GM10248 (cell line): ENCODE results near the gene RTL10.

ENCODE experiments used
- CTCF ChIA-PET: fragments of 300-600 bp; sonication (Branson Sonifier 250); formaldehyde crosslinking; extraction: SDS; loops from one replicate; lab custom pipeline; 2021; ENCODE audit warnings: antibody characterized with exemption; lab: Yijun Ruan, JAX
- POLR2A ChIA-PET: fragments of 350-650 bp; sonication (Branson Sonifier 250); formaldehyde crosslinking; extraction: SDS; loops from one replicate; lab custom pipeline; 2020; ENCODE audit warnings: antibody characterized with exemption; lab: Yijun Ruan, JAX
- DNase-seq: peaks from one replicate; pipeline ENCODE4 v3.0.0; 2012; ENCODE audit errors: extremely low spot score
- CTCF ChIP-seq: IDR thresholded peaks from 2 replicates; pipeline ENCODE4 v1.5.1; 2012; ENCODE audit warnings: mild to moderate bottlenecking, low read depth; ENCODE audit errors: extremely low read depth, missing control alignments, control extremely low read depth

RTL10 gene

GRCh38 chr22:19873138-19873959 is 18.7 kb upstream of the RTL10 start:
- POLR2A ChIA-PET = no interaction called here
- TF ChIP-seq CTCF = no peak
- CTCF ChIA-PET = no interaction called here
- no peak for DNase-seq

DNA sequence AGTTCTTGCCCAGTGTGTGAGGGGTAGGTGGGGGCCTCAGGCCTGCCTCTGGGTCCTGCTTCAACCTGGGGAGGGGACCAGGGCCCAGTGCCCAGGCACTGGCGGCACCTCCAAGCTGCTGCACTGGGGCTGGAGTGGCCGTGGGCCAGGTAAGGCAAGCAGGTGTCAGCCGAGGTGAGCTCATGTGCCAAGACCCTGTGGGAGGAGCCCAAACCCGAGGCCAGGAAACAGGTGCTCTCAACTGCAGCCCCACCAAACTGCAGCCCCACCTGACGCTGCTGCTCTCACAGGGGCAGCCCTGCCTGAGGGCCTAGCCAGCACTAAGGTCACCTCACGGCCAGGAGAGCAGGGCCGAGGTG is 18.1 kb upstream of the RTL10 start:
- ChIA-PET POLR2A (no interaction called here), CTCF (no interaction called here)
- TF ChIP-seq CTCF = no peak
- no peak for DNase-seq

DNA sequence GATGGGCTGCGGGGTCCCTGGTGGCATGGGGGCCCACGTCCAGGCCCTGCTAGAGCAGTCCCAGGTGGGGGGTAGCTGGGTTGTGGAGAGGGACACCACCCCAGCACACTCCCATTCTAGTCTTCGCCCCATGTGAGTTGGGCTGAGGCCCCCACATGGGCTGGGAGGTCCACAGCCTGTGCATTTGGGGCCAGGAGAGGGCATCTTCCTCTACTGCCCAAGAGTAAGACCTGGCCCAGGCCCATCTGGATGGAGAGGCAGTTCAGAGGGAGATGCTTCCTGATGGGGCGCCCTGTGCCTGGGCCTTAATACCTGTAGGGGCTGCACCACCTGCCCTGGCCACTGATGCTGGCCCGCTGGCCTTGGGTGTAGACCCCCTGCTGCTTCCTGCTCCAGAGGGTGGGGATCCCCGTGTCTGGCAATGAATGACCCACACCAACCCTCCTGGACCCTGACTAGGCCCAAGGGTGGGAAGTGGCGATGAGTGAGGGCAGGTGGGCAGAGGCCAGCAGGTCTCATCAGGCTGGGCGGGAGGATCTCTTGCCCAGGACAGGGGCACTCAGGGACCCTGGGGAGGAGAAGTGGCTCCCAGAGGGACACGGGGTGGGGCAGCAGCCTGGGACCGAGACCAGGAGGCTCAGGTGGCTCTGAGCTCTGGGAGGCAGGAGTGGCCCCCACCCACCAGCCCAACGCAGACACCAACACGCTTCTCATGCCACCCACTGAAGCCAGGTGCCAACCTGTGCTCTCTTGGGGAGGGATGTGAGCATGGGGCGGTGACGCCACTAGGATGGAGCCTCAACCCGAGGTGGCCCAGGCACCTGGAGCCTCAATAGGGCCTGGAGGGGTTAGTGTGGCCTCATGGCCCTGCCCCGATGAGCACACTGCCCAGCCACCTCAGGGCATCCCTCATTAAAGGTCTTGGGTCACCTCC is 17.4 kb upstream of the RTL10 start:
- ChIA-PET POLR2A (no interaction called here), CTCF (interaction anchor here (1.0 kb wide), 1 partner anchor 141 kb away, joined by 3 read pairs; no protein-coding TSS in a partner anchor)
- no peak for DNase-seq
- TF ChIP-seq CTCF = no peak

GRCh38 chr22:19871023-19871844 is 16.6 kb upstream of the RTL10 start:
- ChIA-PET POLR2A (no interaction called here), CTCF (interaction anchor here (1.0 to 1.4 kb wide), 2 partner anchors 39 to 141 kb away, joined by 3 to 4 read pairs; no protein-coding TSS in a partner anchor)
- no peak for DNase-seq
- no peak for TF ChIP-seq CTCF

DNA sequence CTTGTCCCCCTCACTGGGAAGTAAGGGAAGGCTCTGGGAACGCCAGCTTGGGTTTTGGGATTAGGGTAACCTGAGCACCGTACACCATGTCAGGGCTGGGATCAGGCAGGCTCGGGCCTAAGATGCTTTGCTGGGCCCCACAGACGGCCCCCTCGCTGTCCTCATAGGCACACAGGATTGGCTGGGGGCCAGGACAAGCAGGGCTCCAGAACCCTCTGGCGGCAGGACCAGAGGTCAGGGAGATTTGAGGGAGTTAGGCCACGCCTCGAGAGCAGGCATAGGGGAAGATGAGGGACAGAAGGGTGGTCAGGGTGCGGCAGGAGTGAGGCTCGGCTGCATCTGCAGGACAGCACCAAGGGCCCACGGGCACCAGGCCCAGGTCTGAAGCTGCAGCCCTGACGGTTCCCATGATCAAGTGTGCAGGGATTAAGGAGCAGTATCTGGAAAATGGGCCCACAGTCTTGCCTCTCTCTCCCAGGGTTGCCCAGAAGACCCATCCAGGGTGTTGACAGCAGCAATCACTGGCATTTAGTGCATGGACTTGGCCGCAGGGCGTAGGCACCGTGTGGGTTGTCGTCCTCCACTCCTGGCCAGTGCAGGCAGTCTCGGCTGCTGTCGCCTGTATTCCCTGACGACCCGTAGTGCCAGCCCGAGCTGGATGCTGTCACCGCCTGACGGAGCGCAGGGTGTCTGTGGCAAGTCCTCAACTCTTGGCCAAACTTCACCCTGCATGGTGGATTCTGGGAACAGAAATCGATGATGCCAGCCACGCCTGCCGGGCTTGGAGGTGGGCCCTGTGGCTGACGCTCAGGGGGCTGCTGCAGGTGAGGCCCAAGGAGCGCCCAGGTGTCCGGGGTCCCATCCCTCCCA is 15.7 kb upstream of the RTL10 start:
- no peak for DNase-seq
- CTCF ChIA-PET = interaction anchor here (1.0 to 1.4 kb wide), 3 partner anchors 40 to 140 kb away, joined by 3 to 4 read pairs (median 3); partner anchors contain the start of genes COMT and TXNRD2
- TF ChIP-seq CTCF = no peak
- POLR2A ChIA-PET = no interaction called here
